GM21367 (cell line): ENCODE data around the gene USP54.
"Not testable (repeated sequence)": the region's sequence is repeated elsewhere in the genome, so short reads cannot be mapped to it uniquely, and the experiment has no call there.

ENCODE experiments used
- ATAC-seq: cut with Tn5 transposase; IDR thresholded peaks from one replicate; pipeline ENCODE4 v1.9.1; 2021; ENCODE audit not compliant: unreplicated experiment

The USP54 gene

GRCh38 chr10:73590881-73591799 is at the start of gene USP54:
TSS of gene USP54 (minus strand) at chr10:73591342. CDS start at chr10:73575658, 15,684 bp downstream.
- ATAC-seq: no peak

GRCh38 chr10:73639286-73639685 is 48.1 kb upstream of the USP54 start:
- ATAC-seq: no peak

GRCh38 chr10:73635781-73636180 is 44.6 kb upstream of the USP54 start:
- ATAC-seq: no peak

- no peak for ATAC-seq
Observed at GRCh38 chr10:73634421-73634820, 43.3 kb upstream of the USP54 start.

- ATAC-seq: no peak
Observed at GRCh38 chr10:73629165-73629564, 38.0 kb upstream of the USP54 start.

- ATAC-seq: no peak
Observed at GRCh38 chr10:73628405-73628804, 37.3 kb upstream of the USP54 start.

- ATAC-seq: no peak
Observed at GRCh38 chr10:73627300-73627699, 36.2 kb upstream of the USP54 start.

- ATAC-seq: peak; percentile 98
Observed at GRCh38 chr10:73625884-73626752, 35.0 kb upstream of the USP54 start.

GRCh38 chr10:73625004-73625883 is 34.1 kb upstream of the USP54 start:
- ATAC-seq: peak; percentile 28

- ATAC-seq: no peak
Observed at GRCh38 chr10:73623056-73623455, 31.9 kb upstream of the USP54 start.

GRCh38 chr10:73620974-73621373 is 29.8 kb upstream of the USP54 start:
- not testable (repeated sequence) for ATAC-seq

GRCh38 chr10:73617143-73617542 is 26.0 kb upstream of the USP54 start:
- not testable (repeated sequence) for ATAC-seq

GRCh38 chr10:73614720-73615119 is 23.6 kb upstream of the USP54 start:
- no peak for ATAC-seq

GRCh38 chr10:73609116-73609515 is 18.0 kb upstream of the USP54 start:
- no peak for ATAC-seq

GRCh38 chr10:73601486-73601921 is 10.4 kb upstream of the USP54 start:
- ATAC-seq: no peak

GRCh38 chr10:73597346-73597745 is 6.2 kb upstream of the USP54 start:
- ATAC-seq: no peak

GRCh38 chr10:73593812-73594211 is 2.7 kb upstream of the USP54 start:
- no peak for ATAC-seq

GRCh38 chr10:73593110-73593509 is 2.0 kb upstream of the USP54 start:
- no peak for ATAC-seq

GRCh38 chr10:73591935-73592699 is 975 bp upstream of the USP54 start:
- ATAC-seq: no peak

GRCh38 chr10:73589563-73590126 is 1.5 kb downstream of the USP54 start:
- ATAC-seq: no peak
